K562 (cell line): ENCODE measurements around the gene EFHB. TPM values are rescaled to one million over a fixed set of nuclear protein-coding genes. Genes with fewer than 3 reads are reported as not detected.

Source experiments
- ATAC-seq: fragments of 200-7000 bp; cut with Tn5 transposase; 3 replicates; pipeline ENCODE4 v1.9.1; 2020; ENCODE audit warnings: moderate library complexity
- BruUV-seq: library from RNA; stranded (reverse); fragments of 400-500 nt; replicated peaks from 2 replicates; lab custom pipeline; 2021; lab: Mats Ljungman, UMichigan
- CTCF ChIA-PET: fragments of 300-600 bp; formaldehyde crosslinking; extraction: SDS; loops from one replicate; lab custom pipeline; 2021; ENCODE audit warnings: low intra/inter-chr PET ratio; lab: Yijun Ruan, JAX
- POLR2A ChIA-PET: fragments of 300-600, 350-650 bp; sonication (Branson Sonifier 250); formaldehyde crosslinking; extraction: SDS; loops from one replicate; lab custom pipeline; 2021; ENCODE audit warnings: antibody characterized with exemption, inconsistent platforms; lab: Yijun Ruan, JAX
- DNase-seq, 4 experiments: peaks; one replicate each; pipeline versions ENCODE4 v3.0.0 to v3.0.0-alpha.2; 2011 to 2018; ENCODE audit warnings: low spot score in 3 of 4, mixed read lengths in 3 of 4; ENCODE audit errors: extremely low read depth in 1 of 4
- FAIRE-seq: peaks from 2 replicates; lab custom pipeline; 2011; peaks lifted over from hg19 to GRCh38; lab: Jason Lieb, UNC
- H2AFZ ChIP-seq: 2 replicates; pipeline ENCODE4 v1.6.0; 2011; ENCODE audit warnings: low read depth, low read length, control low read depth, inconsistent platforms
- H3K27ac ChIP-seq: fragments of 200-600 bp; 3 replicates; pipeline ENCODE4 v1.8.0; 2011; ENCODE audit warnings: low read depth, mild to moderate bottlenecking, control low read depth, inconsistent platforms, low read length, moderate library complexity, mixed read lengths; ENCODE audit errors: extremely low read depth
- H3K27me3 ChIP-seq, 2 experiments: fragments of 300-600 bp in 1 of 2; 2 replicates in 1 of 2; 3 replicates in 1 of 2; pipeline versions ENCODE4 v1.6.0 to v1.8.0; 2011; ENCODE audit warnings: inconsistent platforms in 2 of 2, low read length in 2 of 2, mild to moderate bottlenecking in 1 of 2, mixed read lengths in 1 of 2, moderate library complexity in 1 of 2; ENCODE audit not compliant: control insufficient read depth in 2 of 2, insufficient read depth in 2 of 2
- H3K36me3 ChIP-seq: fragments of 300-600 bp; 3 replicates; pipeline ENCODE4 v1.8.0; 2011; ENCODE audit warnings: mild to moderate bottlenecking, low read length, inconsistent platforms; ENCODE audit not compliant: control insufficient read depth, insufficient read depth
- H3K4me1 ChIP-seq, 2 experiments: fragments of 200-600 bp in 1 of 2; replicated peaks in 1 of 2; 2 replicates in 1 of 2; 3 replicates in 1 of 2; pipeline versions ENCODE4 v1.5.1 to v1.8.0; 2011; ENCODE audit warnings: inconsistent platforms in 2 of 2, low read length in 2 of 2, mild to moderate bottlenecking in 1 of 2, mixed read lengths in 1 of 2, moderate library complexity in 1 of 2; ENCODE audit not compliant: control insufficient read depth in 2 of 2, insufficient read depth in 2 of 2
- H3K4me2 ChIP-seq: 2 replicates; pipeline ENCODE4 v1.6.1; 2011; ENCODE audit warnings: low read length, control low read depth, inconsistent platforms, mixed read lengths; ENCODE audit not compliant: insufficient read depth
- H3K4me3 ChIP-seq: fragments of 200-600 bp; sonication (generic), shearing (Covaris generic); 2 replicates; pipeline ENCODE4 v1.5.1; 2016; ENCODE audit warnings: control low read depth, inconsistent platforms
- H3K79me2 ChIP-seq: fragments of 200-600 bp; 3 replicates; pipeline ENCODE4 v1.8.0; 2011; ENCODE audit warnings: low read length, inconsistent platforms; ENCODE audit not compliant: control insufficient read depth, insufficient read depth
- H3K9ac ChIP-seq, 2 experiments: 2 replicates each; pipeline versions ENCODE4 v1.6.0 to v1.6.1; 2011; ENCODE audit warnings: low read depth in 2 of 2, low read length in 2 of 2, control low read depth in 1 of 2, inconsistent platforms in 1 of 2, mild to moderate bottlenecking in 1 of 2, mixed read lengths in 1 of 2; ENCODE audit not compliant: insufficient read depth in 1 of 2
- H3K9me1 ChIP-seq: one replicate; pipeline ENCODE4 v1.6.0; 2011; ENCODE audit warnings: inconsistent platforms, mild to moderate bottlenecking, low read length, moderate library complexity; ENCODE audit not compliant: control insufficient read depth, insufficient read depth
- H3K9me3 ChIP-seq: replicated peaks from 2 replicates; pipeline ENCODE4 v1.5.1; 2011; ENCODE audit warnings: low read depth, low read length, inconsistent platforms; ENCODE audit not compliant: control insufficient read depth, insufficient read depth
- H4K20me1 ChIP-seq: replicated peaks from 2 replicates; pipeline ENCODE4 v1.6.1; 2011; ENCODE audit warnings: low read length, inconsistent platforms, mixed read lengths; ENCODE audit not compliant: control insufficient read depth, insufficient read depth
- ATF3 ChIP-seq, 2 experiments: fragments of 450-650 bp in 1 of 2; sonication (generic) in 1 of 2; formaldehyde crosslinking in 1 of 2; IDR thresholded peaks in 1 of 2; conservative IDR thresholded peaks in 1 of 2; 2 replicates each; pipeline versions ENCODE4 v1.6.1 to v1.8.1; 2016 to 2023; ENCODE audit warnings: mild to moderate bottlenecking in 2 of 2, moderate library complexity in 2 of 2, inconsistent platforms in 1 of 2, missing genetic modification reagents in 1 of 2
- DLX4 ChIP-seq: fragments of 250-450 bp; sonication (Bioruptor Pico); IDR thresholded peaks from 2 replicates; pipeline ENCODE4 v1.6.1; 2021; ENCODE audit warnings: mild to moderate bottlenecking
- DMBX1 ChIP-seq: fragments of 250-450 bp; sonication (Bioruptor Pico); IDR thresholded peaks from 2 replicates; pipeline ENCODE4 v1.8.0; 2022; ENCODE audit warnings: inconsistent platforms, mild to moderate bottlenecking, moderate library complexity, borderline replicate concordance
- EHMT2 ChIP-seq: fragments of 450-650 bp; IDR thresholded peaks from 2 replicates; pipeline ENCODE4 v1.6.1; 2018; ENCODE audit warnings: antibody characterized with exemption
- HDAC1 ChIP-seq, 2 experiments: fragments of 450-650 bp; IDR thresholded peaks; 2 replicates each; pipeline ENCODE4 v1.6.1; 2016 to 2017; ENCODE audit warnings: inconsistent platforms in 1 of 2, mild to moderate bottlenecking in 1 of 2, moderate library complexity in 1 of 2
- HLTF ChIP-seq: fragments of 450-650 bp; IDR thresholded peaks from 2 replicates; pipeline ENCODE4 v1.6.1; 2016
- JUNB ChIP-seq: fragments of 450-650 bp; formaldehyde crosslinking; conservative IDR thresholded peaks from 2 replicates; pipeline ENCODE4 v1.4.0; 2020; ENCODE audit warnings: mild to moderate bottlenecking
- MNT ChIP-seq, 2 experiments: fragments of 450-650 bp; conservative IDR thresholded peaks; 2 replicates each; pipeline ENCODE4 v1.6.1; 2017; ENCODE audit warnings: mild to moderate bottlenecking in 2 of 2, moderate library complexity in 2 of 2
- POLR2B ChIP-seq: fragments of 450-650 bp; IDR thresholded peaks from 2 replicates; pipeline ENCODE4 v1.6.1; 2018; ENCODE audit warnings: low read depth; ENCODE audit not compliant: partially characterized antibody
- POLR2G ChIP-seq: fragments of 200-400 bp; formaldehyde crosslinking; IDR thresholded peaks from 2 replicates; pipeline ENCODE4 v1.6.1; 2017; ENCODE audit warnings: low read depth, mild to moderate bottlenecking, antibody characterized with exemption, low read length, moderate library complexity
- RBBP5 ChIP-seq: fragments of 200-600 bp; sonication (generic); IDR thresholded peaks from 2 replicates; pipeline ENCODE4 v1.6.1; 2012; ENCODE audit warnings: borderline replicate concordance, mild to moderate bottlenecking, low read length, control low read depth, inconsistent platforms; ENCODE audit not compliant: insufficient read depth, poor library complexity, severe bottlenecking
- RBM15 ChIP-seq: fragments of 200-400 bp; formaldehyde crosslinking; IDR thresholded peaks from 2 replicates; pipeline ENCODE4 v1.6.1; 2018; ENCODE audit warnings: mild to moderate bottlenecking, low read length, moderate library complexity; ENCODE audit not compliant: insufficient read depth
- RCOR1 ChIP-seq, 2 experiments: IDR thresholded peaks; 2 replicates each; pipeline ENCODE4 v1.6.1; 2012; ENCODE audit warnings: low read depth in 2 of 2, low read length in 2 of 2, borderline replicate concordance in 1 of 2, improper control_type of control experiment in 1 of 2
- TCF3 ChIP-seq: sonication (generic); formaldehyde crosslinking; IDR thresholded peaks from 2 replicates; pipeline ENCODE4 v1.4.0; 2020; ENCODE audit warnings: mild to moderate bottlenecking, missing genetic modification reagents
- TEAD4 ChIP-seq, 2 experiments: sonication (generic) in 1 of 2; formaldehyde crosslinking in 1 of 2; IDR thresholded peaks; 2 replicates each; pipeline versions ENCODE4 v1.6.1 to v1.8.0; 2012 to 2022; ENCODE audit warnings: borderline replicate concordance in 1 of 2, inconsistent platforms in 1 of 2, low read length in 1 of 2, mild to moderate bottlenecking in 1 of 2, missing genetic modification reagents in 1 of 2
- ZNF766 ChIP-seq: fragments of 200-800 bp; sonication (Bioruptor generic); conservative IDR thresholded peaks from 2 replicates; pipeline ENCODE4 v1.6.1; 2016; ENCODE audit warnings: missing genetic modification characterization, missing compliant biosample characterization
- WGBS: fragments of 100-300 bp; shearing (Covaris generic); methylation state at CpG from one replicate; pipeline ENCODE4 v1.1.6; 2016; ENCODE audit warnings: low coverage, mixed read lengths; ENCODE audit not compliant: insufficient coverage; ENCODE audit errors: missing lambda C conversion rate; 5-methylcytosine and 5-hydroxymethylcytosine counted together
- in situ Hi-C: fragments of 300-500 bp; cut with MboI; formaldehyde crosslinking; loops from 4 replicates; pipeline ENCODE4 v1.15.0; 2018; ENCODE audit warnings: inconsistent platforms, mixed read lengths
- intact Hi-C: fragments of 100-400 bp; cut with micrococcal nuclease; formaldehyde crosslinking; loops from 2 replicates; pipeline ENCODE4 v1.14.2; 2022
- polyA plus RNA-seq, 8 experiments: library from polyadenylated mRNA; depleted of rRNA in 4 of 8; stranded (reverse) in 5 of 8; unstranded in 3 of 8; fragments of >200 nt; fragmentation: Nextera tagmentation in 2 of 8; fragmentation: Illumina TruSeq in 1 of 8; extraction: Ambion mirVana in 2 of 8; extraction: Trizol in 1 of 8; gene quantifications; 2 replicates each; pipeline versions ENCODE4 v1.2.1 to v1.2.3, GENCODE V29; 2011 to 2014; ENCODE audit warnings: inconsistent platforms in 1 of 8, missing spikeins in 1 of 8
- total RNA-seq, 7 experiments: library from RNA; depleted of rRNA in 6 of 7; stranded (reverse); fragments of >200 nt in 6 of 7; fragmentation: Illumina TruSeq in 2 of 7; extraction: Trizol in 2 of 7; gene quantifications; 2 replicates each; pipeline versions ENCODE4 v1.2.1 to v1.2.3, GENCODE V29; 2011 to 2021; ENCODE audit warnings: low replicate concordance in 1 of 7

EFHB gene
- total and polyA plus RNA-seq, 9 of the 15 experiments (the other 6 are each of a cell fraction or from before 2014, with no cell fraction given), result 1.5 to 4.0 (median 1.8) TPM

GRCh38 chr3:19931767-19932188 lies 2.2 kb downstream of the EFHB start:
- ChIA-PET POLR2A (interaction anchor here (0.6 to 1.6 kb wide), 8 partner anchors 9 to 91 kb away, joined by 3 to 7 read pairs (median 3); no protein-coding TSS in a partner anchor), CTCF (no interaction called here)
- DNase-seq, result peak in 2 of 4 experiments; percentile 55 to 72
- peak overlapping the region; percentile 50 for H3K27ac ChIP-seq
- H3K9ac ChIP-seq, result peak overlapping the region in 1 of 2 experiments; percentile 34; a peak in 2 of 4 replicates
- H3K9me3 ChIP-seq, result no peaks in the 10 kb centered on the region
- no peaks in the 10 kb centered on the region for H4K20me1 ChIP-seq
- H3K4me1 ChIP-seq, result peaks cover 24 to 42% of the 10 kb centered on the region in 2 experiments
- H3K9me1 ChIP-seq, result no peaks in the 10 kb centered on the region
- peak overlapping the region; percentile 54 for H3K4me2 ChIP-seq
- H3K27me3 ChIP-seq, result no peaks in the 10 kb centered on the region
- H2AFZ ChIP-seq, result peak overlapping the region; percentile 96
- BruUV-seq, result no TSS peak
- ATAC-seq, result peak; percentile 55
- FAIRE-seq, result peak; percentile 69
- no peaks in the 10 kb centered on the region for H3K36me3 ChIP-seq
- no peaks in the 10 kb centered on the region for H3K79me2 ChIP-seq
- no peak overlapping the region for H3K4me3 ChIP-seq
- 0% methylated on average over 1 of the region's 1 CpG for WGBS
- intact Hi-C loops (loop anchor here (5.0 kb wide), 1 partner anchor 44 kb away; no protein-coding TSS in a partner anchor), in situ Hi-C loops (no loop called here)
- peak; percentile 91 for TF ChIP-seq EHMT2
- TF ChIP-seq POLR2G, result no peak
- TF ChIP-seq RCOR1 (IDR thresholded peaks at IDR 0.05; ENCODE audit: borderline replicate concordance in 1 of 2, low read depth in 2 of 2, low read length in 2 of 2), result peak in 1 of 2 experiments; percentile 74; a peak in 1 of 4 replicates
- TF ChIP-seq TEAD4 (IDR thresholded peaks at IDR 0.05; ENCODE audit: low read length), result peak; percentile 28; the same call in 1 of the 2 replicates
- TF ChIP-seq TEAD4 (CRISPR knock-in tag; IDR thresholded peaks at IDR 0.05; ENCODE audit: borderline replicate concordance), result no peak
- TF ChIP-seq POLR2B, result no peak
- TF ChIP-seq HDAC1 (IDR thresholded peaks at IDR 0.05), result peak in 1 of 2 experiments; percentile 62; a peak in 2 of 4 replicates
- peak; percentile 92 for TF ChIP-seq ZNF766 (CRISPR knock-in tag)
- no peak for TF ChIP-seq RBM15
- TF ChIP-seq DMBX1, result peak; percentile 51; the same call in 1 of the 2 replicates
- 0 out of 2 replicates have a peak, but pooled peaks have one; percentile 17 for TF ChIP-seq JUNB (CRISPR knock-in tag)
- TF ChIP-seq RBBP5, result peak; percentile 52
- TF ChIP-seq DLX4 (CRISPR knock-in tag), result no peak
- 0 out of 4 replicates have a peak, but pooled peaks of 1 of the 2 experiments have one; percentile 30 for TF ChIP-seq MNT (conservative IDR thresholded peaks at IDR 0.05)
- TF ChIP-seq ATF3 (IDR thresholded peaks at IDR 0.05), result peak; percentile 83
- no peak for TF ChIP-seq ATF3 (CRISPR knock-in tag; conservative IDR thresholded peaks at IDR 0.05)
- TF ChIP-seq TCF3 (CRISPR knock-in tag), result no peak; the same call in 1 of the 2 replicates
- TF ChIP-seq HLTF, result no peak
